ENCODE results near the gene ASTN2.

ASTN2 gene

GRCh38 chr9:117258184-117258866 is 156.5 kb downstream of the ASTN2 start:
- DNase-seq (ENCODE audit: extremely low read depth in 1 of 2, low read depth in 1 of 2): no peak

- no peak for DNase-seq (ENCODE audit: extremely low read depth in 1 of 2, low read depth in 1 of 2)
These were observed 161.6 kb downstream of the ASTN2 start for GRCh38 chr9:117253261-117253660.

- no peak for DNase-seq (ENCODE audit: extremely low read depth in 1 of 2, low read depth in 1 of 2)
These were observed 164.1 kb downstream of the ASTN2 start for GRCh38 chr9:117250610-117251215.

- DNase-seq (ENCODE audit: extremely low read depth in 1 of 2, low read depth in 1 of 2): no peak
These were observed 165.1 kb downstream of the ASTN2 start for GRCh38 chr9:117249799-117250198.

- DNase-seq (ENCODE audit: extremely low read depth in 1 of 2, low read depth in 1 of 2): no peak
These were observed 167.6 kb downstream of the ASTN2 start for GRCh38 chr9:117247266-117247665.

GRCh38 chr9:117245175-117245829 is 169.6 kb downstream of the ASTN2 start:
- no peak for DNase-seq (ENCODE audit: extremely low read depth in 1 of 2, low read depth in 1 of 2)

- no peak for DNase-seq (ENCODE audit: extremely low read depth in 1 of 2, low read depth in 1 of 2)
These were observed 172.8 kb downstream of the ASTN2 start for GRCh38 chr9:117242082-117242481.

- no peak for DNase-seq (ENCODE audit: extremely low read depth in 1 of 2, low read depth in 1 of 2)
These were observed 175.4 kb downstream of the ASTN2 start for GRCh38 chr9:117239428-117239827.

GRCh38 chr9:117234103-117234502 is 180.8 kb downstream of the ASTN2 start:
- DNase-seq (ENCODE audit: extremely low read depth in 1 of 2, low read depth in 1 of 2): no peak

- DNase-seq (ENCODE audit: extremely low read depth in 1 of 2, low read depth in 1 of 2): no peak
These were observed 181.8 kb downstream of the ASTN2 start for GRCh38 chr9:117233016-117233415.

GRCh38 chr9:117232281-117232680 is 182.6 kb downstream of the ASTN2 start:
- DNase-seq (ENCODE audit: extremely low read depth in 1 of 2, low read depth in 1 of 2): no peak

- DNase-seq (ENCODE audit: extremely low read depth in 1 of 2, low read depth in 1 of 2): no peak
These were observed 183.8 kb downstream of the ASTN2 start for GRCh38 chr9:117231012-117231411.

- no peak for DNase-seq (ENCODE audit: extremely low read depth in 1 of 2, low read depth in 1 of 2)
These were observed 190.2 kb downstream of the ASTN2 start for GRCh38 chr9:117224695-117225094.

- DNase-seq (ENCODE audit: extremely low read depth in 1 of 2, low read depth in 1 of 2): no peak
These were observed 195.9 kb downstream of the ASTN2 start for GRCh38 chr9:117218951-117219350.

GRCh38 chr9:117214416-117214815 is 200.4 kb downstream of the ASTN2 start:
- DNase-seq (ENCODE audit: extremely low read depth in 1 of 2, low read depth in 1 of 2): no peak

GRCh38 chr9:117211280-117211679 is 203.6 kb downstream of the ASTN2 start:
- no peak for DNase-seq (ENCODE audit: extremely low read depth in 1 of 2, low read depth in 1 of 2)

- DNase-seq (ENCODE audit: extremely low read depth in 1 of 2, low read depth in 1 of 2): no peak
These were observed 209.1 kb downstream of the ASTN2 start for GRCh38 chr9:117205806-117206205.

- DNase-seq (ENCODE audit: extremely low read depth in 1 of 2, low read depth in 1 of 2): no peak
These were observed 209.9 kb downstream of the ASTN2 start for GRCh38 chr9:117204971-117205370.

GRCh38 chr9:117191504-117192261 is 223.2 kb downstream of the ASTN2 start:
- no peak for DNase-seq (ENCODE audit: extremely low read depth in 1 of 2, low read depth in 1 of 2)

- DNase-seq (ENCODE audit: extremely low read depth in 1 of 2, low read depth in 1 of 2): no peak
These were observed 225.7 kb downstream of the ASTN2 start for GRCh38 chr9:117189121-117189520.

- DNase-seq (ENCODE audit: extremely low read depth in 1 of 2, low read depth in 1 of 2): no peak
These were observed 226.5 kb downstream of the ASTN2 start for GRCh38 chr9:117188394-117188793.

Measured in activated CD8-positive, alpha-beta memory T cell treated with anti-CD3 and anti-CD28 coated beads for 1 hour (primary cell).